ENCODE measurements around the gene LCOR.
"Not testable (repeated sequence)": the region's sequence is repeated elsewhere in the genome, so short reads cannot be mapped to it uniquely, and the experiment has no call there.

Gene LCOR

GRCh38 chr10:96918214-96919002 is 86.3 kb downstream of the LCOR start:
- no peak for DNase-seq
- in situ Hi-C loops (cut with MboI; ENCODE audit: low pct_unique_long_range_greater_than_20kb, low sequenced_read_pairs), result no loop called here

DNA sequence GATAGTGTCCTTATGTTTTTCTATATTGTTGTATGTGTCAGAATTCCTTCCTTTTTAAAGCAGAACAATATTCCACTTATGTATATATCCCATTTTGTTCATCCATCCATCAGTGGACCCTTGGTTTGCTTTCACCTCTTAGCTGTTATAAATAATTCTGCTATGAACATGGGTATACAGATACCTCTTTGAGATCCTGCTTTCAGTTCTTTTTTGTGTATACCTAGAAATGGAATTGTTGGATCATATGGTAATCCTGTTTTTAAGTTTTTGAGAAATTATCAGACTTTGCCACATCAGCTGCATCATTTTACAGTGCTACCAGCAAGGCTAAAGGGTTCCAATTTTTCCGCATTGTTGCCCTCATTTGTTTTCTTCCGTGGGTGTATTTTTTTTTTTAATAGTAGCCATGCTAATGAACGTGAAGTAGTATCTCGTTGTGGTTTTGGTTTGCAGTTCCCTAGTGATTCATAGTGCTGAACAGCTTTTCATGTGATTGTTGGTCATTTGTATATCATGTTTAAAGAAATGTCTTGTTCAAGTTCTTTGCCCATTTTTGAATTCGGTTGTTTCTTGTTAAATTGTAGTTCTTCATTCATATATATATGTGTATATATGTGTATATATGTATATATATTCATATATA is 87.8 kb downstream of the LCOR start:
- in situ Hi-C loops (cut with MboI; ENCODE audit: low pct_unique_long_range_greater_than_20kb, low sequenced_read_pairs), result no loop called here

GRCh38 chr10:96921655-96922054 is 89.6 kb downstream of the LCOR start:
- no peak for DNase-seq
- in situ Hi-C loops (cut with MboI; ENCODE audit: low pct_unique_long_range_greater_than_20kb, low sequenced_read_pairs), result no loop called here

More for the DNA sequence above, 87.8 kb downstream of the LCOR start:
- DNase-seq, result no peak

GRCh38 chr10:96922978-96923948 is 91.2 kb downstream of the LCOR start:
- DNase-seq, result no peak
- in situ Hi-C loops (cut with MboI; ENCODE audit: low pct_unique_long_range_greater_than_20kb, low sequenced_read_pairs), result no loop called here

DNA sequence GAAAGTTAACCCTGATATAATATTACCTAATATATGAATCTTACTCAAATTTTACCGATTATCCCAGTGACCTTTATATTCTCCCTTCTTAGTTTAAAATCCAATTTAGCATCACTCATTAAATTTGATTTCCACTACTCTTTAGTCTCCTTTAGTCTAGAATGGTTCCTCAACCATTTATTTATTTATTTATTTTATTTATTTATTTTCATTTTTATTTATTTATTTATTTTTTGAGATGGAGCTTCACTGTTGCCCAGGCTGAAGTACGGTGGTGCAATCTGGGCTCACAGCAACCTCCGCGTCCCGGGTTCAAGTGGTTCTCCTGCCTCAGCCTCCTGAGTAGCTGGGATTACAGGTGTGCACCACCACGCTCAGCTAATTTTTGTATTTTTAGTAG is 92.8 kb downstream of the LCOR start:
- no peak for DNase-seq
- in situ Hi-C loops (cut with MboI; ENCODE audit: low pct_unique_long_range_greater_than_20kb, low sequenced_read_pairs), result no loop called here

- in situ Hi-C loops (cut with MboI; ENCODE audit: low pct_unique_long_range_greater_than_20kb, low sequenced_read_pairs), result no loop called here
- DNase-seq, result no peak
Observed at GRCh38 chr10:96930469-96930868, 98.4 kb downstream of the LCOR start.

GRCh38 chr10:96935148-96935547 is 103.0 kb downstream of the LCOR start:
- DNase-seq, result no peak
- in situ Hi-C loops (cut with MboI; ENCODE audit: low pct_unique_long_range_greater_than_20kb, low sequenced_read_pairs), result no loop called here

DNA sequence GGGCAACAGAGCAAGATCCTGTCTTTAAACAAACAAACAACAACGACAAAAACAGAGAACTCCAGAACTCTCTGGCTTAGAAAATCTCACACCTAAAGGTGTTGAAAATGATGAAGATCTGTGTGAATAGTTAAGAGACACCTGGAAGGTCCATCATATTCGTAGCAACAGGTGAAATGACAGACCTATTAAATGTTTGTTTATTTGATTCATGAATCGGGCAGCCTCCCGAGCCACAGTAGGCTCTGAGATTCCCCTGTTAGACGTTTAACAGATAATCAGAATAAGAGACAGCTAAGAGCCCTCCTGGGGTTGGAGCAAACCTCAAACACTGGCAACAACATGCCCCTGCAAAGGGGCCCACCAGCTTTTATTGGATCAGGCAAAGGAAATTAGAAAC is 103.7 kb downstream of the LCOR start:
- no peak for DNase-seq
- in situ Hi-C loops (cut with MboI; ENCODE audit: low pct_unique_long_range_greater_than_20kb, low sequenced_read_pairs), result no loop called here

- in situ Hi-C loops (cut with MboI; ENCODE audit: low pct_unique_long_range_greater_than_20kb, low sequenced_read_pairs); DNase-seq: not testable (repeated sequence)
Observed at GRCh38 chr10:96943161-96943560, 111.1 kb downstream of the LCOR start.

- no peak for DNase-seq
- in situ Hi-C loops (cut with MboI; ENCODE audit: low pct_unique_long_range_greater_than_20kb, low sequenced_read_pairs), result no loop called here
Observed at GRCh38 chr10:96947036-96947435, 114.9 kb downstream of the LCOR start.

DNA sequence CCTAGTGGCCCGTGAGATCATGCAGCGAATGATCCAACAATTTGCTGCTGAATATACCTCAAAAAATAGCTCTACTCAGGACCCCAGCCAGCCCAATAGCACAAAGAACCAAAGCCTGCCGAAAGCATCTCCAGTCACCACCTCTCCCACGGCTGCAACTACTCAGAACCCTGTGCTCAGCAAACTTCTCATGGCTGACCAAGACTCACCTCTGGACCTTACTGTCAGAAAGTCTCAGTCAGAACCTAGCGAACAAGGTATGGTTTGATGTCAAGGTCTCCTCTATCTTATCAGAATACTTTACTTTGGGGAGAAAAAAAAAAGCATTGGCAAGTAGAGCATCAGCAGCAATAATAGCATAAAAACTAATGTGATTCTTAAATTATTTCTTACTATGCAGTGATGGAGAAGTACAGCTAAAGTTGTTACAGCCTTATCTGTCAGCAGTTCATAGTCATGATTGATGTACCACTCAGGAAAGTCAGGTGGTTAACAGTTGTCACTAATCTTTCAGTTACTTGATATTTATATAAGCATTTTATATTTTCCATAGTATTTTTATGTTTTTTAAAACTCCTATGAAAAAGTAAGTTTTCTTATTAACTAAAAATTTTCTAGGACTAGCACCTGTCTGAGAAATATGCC is 117.1 kb downstream of the LCOR start:
- in situ Hi-C loops (cut with MboI; ENCODE audit: low pct_unique_long_range_greater_than_20kb, low sequenced_read_pairs), result no loop called here
- no peak for DNase-seq

DNA sequence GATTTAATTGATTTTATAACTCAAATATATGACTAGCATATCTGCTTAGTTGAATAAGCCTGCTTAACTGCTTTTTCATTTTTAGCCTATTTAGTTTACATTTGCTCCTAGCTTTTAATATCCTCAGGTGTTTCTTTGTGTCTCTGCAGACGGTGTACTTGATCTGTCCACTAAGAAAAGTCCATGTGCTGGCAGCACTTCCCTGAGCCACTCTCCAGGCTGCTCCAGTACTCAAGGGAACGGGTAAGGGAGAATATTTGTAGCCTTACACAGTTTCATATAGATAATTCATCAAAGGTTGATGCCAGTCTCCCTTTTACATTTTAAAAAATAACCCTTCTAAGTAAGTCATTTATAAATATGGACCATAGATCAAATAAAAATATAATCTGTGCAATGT is 119.9 kb downstream of the LCOR start:
- in situ Hi-C loops (cut with MboI; ENCODE audit: low pct_unique_long_range_greater_than_20kb, low sequenced_read_pairs), result no loop called here
- DNase-seq, result no peak

GRCh38 chr10:96955794-96956193 is 123.7 kb downstream of the LCOR start:
- DNase-seq, result no peak
- in situ Hi-C loops (cut with MboI; ENCODE audit: low pct_unique_long_range_greater_than_20kb, low sequenced_read_pairs), result no loop called here

DNA sequence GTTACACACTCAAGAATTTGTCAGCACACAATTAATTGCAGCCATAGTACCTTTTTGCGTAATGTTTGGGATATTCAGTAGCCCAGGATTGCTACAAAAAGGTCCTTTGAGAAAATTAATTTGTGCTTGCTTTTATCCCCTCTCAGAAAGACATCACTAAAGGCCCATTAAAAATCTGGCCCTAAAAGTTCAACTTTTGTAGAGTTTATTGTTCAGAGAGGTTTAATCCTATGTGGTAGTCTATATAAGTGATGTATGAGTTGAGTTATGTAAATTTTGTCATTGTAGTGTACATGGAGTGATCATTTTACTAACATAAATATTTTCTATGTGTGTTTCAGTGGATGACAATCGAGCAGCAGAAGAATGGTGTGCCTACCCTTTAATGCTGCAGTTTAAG is 126.0 kb downstream of the LCOR start:
- DNase-seq, result no peak
- in situ Hi-C loops (cut with MboI; ENCODE audit: low pct_unique_long_range_greater_than_20kb, low sequenced_read_pairs), result no loop called here

DNA sequence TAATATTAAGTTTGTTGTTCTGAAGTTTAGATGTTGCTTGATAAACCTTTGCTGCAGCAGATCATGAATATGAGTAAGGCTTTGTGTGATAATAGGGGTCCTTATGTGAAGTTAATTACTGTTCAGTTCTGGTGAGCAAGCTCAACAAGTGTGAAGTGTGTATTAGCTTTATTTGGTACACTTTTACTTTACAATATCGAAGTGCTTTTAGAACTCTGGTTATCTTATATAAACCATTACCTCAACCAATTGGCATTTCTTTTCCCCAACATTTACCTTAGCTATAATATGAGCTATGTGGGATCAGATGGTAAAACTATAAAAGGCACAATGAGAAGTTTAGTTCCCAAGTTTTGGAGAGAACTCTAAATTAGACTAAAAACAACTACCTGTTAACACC is 127.6 kb downstream of the LCOR start:
- in situ Hi-C loops (cut with MboI; ENCODE audit: low pct_unique_long_range_greater_than_20kb, low sequenced_read_pairs), result no loop called here
- DNase-seq, result no peak

DNA sequence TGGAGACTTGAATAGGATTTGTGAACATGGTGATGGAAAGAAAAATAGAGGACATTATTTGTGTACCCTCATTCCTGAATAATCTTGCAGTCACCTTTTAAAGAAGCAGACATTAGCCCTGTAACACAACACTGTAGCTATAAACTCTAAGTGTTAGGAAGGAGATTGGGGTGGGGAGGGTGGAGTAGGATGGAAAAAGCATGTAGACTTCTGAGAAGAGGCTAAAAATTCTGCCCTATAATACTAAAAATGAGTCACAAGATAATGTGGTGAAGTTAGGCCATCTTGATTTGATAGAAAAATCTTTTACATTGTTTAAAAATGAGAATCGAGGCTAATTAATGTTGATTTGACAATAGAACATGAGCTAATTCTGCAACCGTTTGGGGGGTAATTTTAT is 128.8 kb downstream of the LCOR start:
- DNase-seq, result no peak
- in situ Hi-C loops (cut with MboI; ENCODE audit: low pct_unique_long_range_greater_than_20kb, low sequenced_read_pairs), result no loop called here

DNA sequence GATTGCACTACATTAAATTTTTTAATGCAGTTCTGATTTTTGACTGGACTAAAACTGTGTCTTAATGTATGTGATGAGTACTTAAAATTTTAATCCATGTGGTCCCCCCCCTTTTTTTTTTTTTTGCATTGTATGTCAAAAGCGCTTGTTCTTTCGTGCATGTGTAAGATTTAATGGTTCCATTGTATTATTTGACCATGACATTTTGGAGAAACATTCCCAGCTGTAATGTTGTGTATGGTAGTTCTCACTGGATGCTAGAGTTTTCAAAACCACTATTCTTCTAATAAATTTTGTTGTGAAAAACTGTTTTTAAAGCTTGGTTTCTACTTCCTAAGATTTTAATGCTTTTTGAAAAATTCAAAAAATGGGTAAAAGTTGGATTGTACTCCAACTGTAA is 132.0 kb downstream of the LCOR start:
- in situ Hi-C loops (cut with MboI; ENCODE audit: low pct_unique_long_range_greater_than_20kb, low sequenced_read_pairs), result no loop called here
- no peak for DNase-seq

DNA sequence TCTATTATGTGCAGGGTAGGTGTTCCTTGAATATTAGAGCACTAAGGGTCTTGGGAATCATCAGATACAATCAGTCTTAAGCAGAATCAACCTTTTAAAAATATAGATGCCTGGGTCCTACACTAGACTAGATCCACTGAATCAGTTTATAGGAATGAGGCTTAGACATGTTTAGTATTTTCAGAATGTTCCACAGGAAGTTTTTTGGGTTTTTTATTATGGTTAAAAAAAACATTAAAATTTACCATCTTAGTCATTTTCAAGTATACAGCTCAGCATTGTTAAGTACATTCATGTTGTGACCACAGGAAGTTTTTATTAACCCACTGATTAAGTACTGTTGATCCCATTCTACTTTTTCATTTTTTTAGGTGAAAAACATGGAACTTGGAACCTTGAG is 135.7 kb downstream of the LCOR start:
- in situ Hi-C loops (cut with MboI; ENCODE audit: low pct_unique_long_range_greater_than_20kb, low sequenced_read_pairs), result no loop called here
- DNase-seq, result no peak

- in situ Hi-C loops (cut with MboI; ENCODE audit: low pct_unique_long_range_greater_than_20kb, low sequenced_read_pairs), result no loop called here
Observed at GRCh38 chr10:96968682-96969423, 136.8 kb downstream of the LCOR start.

More at GRCh38 chr10:96968682-96969423, 136.8 kb downstream of the LCOR start:
- DNase-seq, result no peak

Measured in KBM-7 (cell line).